GM19351 (cell line): ENCODE results near the gene PAX7.

Source experiments
- ATAC-seq: cut with Tn5 transposase; IDR thresholded peaks from one replicate; pipeline ENCODE4 v1.9.1; 2021; ENCODE audit warnings: mild to moderate bottlenecking, moderate library complexity; ENCODE audit not compliant: unreplicated experiment

Gene PAX7

GRCh38 chr1:18789246-18789645, 158.6 kb downstream of the PAX7 start:
- ATAC-seq: no peak

- no peak for ATAC-seq
Observed at GRCh38 chr1:18792747-18793146, 162.1 kb downstream of the PAX7 start.

GRCh38 chr1:18793164-18793563, 162.5 kb downstream of the PAX7 start:
- ATAC-seq: no peak

GRCh38 chr1:18794051-18794450, 163.4 kb downstream of the PAX7 start:
- ATAC-seq: no peak

- no peak for ATAC-seq
Observed at GRCh38 chr1:18794561-18794960, 163.9 kb downstream of the PAX7 start.

GRCh38 chr1:18795002-18795689, 164.5 kb downstream of the PAX7 start:
- ATAC-seq: no peak

- ATAC-seq: no peak
Observed at GRCh38 chr1:18796950-18797349, 166.3 kb downstream of the PAX7 start.
